Endothelial cell of umbilical vein (primary cell): ENCODE results near the gene CDH23. TPM values are rescaled to one million over a fixed set of nuclear protein-coding genes. Genes with fewer than 3 reads are reported as not detected.

Experiments used
- BruUV-seq: library from RNA; stranded (reverse); fragments of 400-500 nt; replicated peaks from 2 replicates; lab custom pipeline; 2021; lab: Mats Ljungman, UMichigan
- CTCF ChIA-PET: fragments of 300-600, 350-600 bp; sonication (Branson Sonifier 250); formaldehyde crosslinking; loops from one replicate; lab custom pipeline; 2021; ENCODE audit warnings: antibody characterized with exemption, inconsistent platforms; lab: Charles Lee
- POLR2A ChIA-PET: fragments of 300-600, 350-600 bp; sonication (Branson Sonifier 250); formaldehyde crosslinking; loops from one replicate; lab custom pipeline; 2021; ENCODE audit warnings: antibody characterized with exemption, inconsistent platforms; lab: Charles Lee
- DNase-seq: peaks from one replicate; pipeline ENCODE4 v3.0.0-alpha.2; 2011; ENCODE audit warnings: low read depth, low spot score
- FAIRE-seq: peaks from 2 replicates; lab custom pipeline; 2011; peaks lifted over from hg19 to GRCh38; lab: Jason Lieb, UNC
- H2AFZ ChIP-seq: 2 replicates; pipeline ENCODE4 v1.6.0; 2012; ENCODE audit warnings: low read depth, low read length, control low read depth, inconsistent platforms
- H3K27ac ChIP-seq: 2 replicates; pipeline ENCODE4 v1.5.1; 2011; ENCODE audit warnings: low read depth, mild to moderate bottlenecking, control low read depth, low read length, moderate library complexity; ENCODE audit not compliant: insufficient read depth
- H3K27me3 ChIP-seq, 2 experiments: 2 replicates each; pipeline versions ENCODE4 v1.6.0 to v1.6.1; 2011; ENCODE audit warnings: low read length in 2 of 2, mixed read lengths in 1 of 2; ENCODE audit not compliant: control insufficient read depth in 2 of 2, insufficient read depth in 2 of 2
- H3K36me3 ChIP-seq, 2 experiments: 2 replicates in 1 of 2; 3 replicates in 1 of 2; pipeline ENCODE4 v1.5.1; 2011; ENCODE audit warnings: low read length in 2 of 2, mild to moderate bottlenecking in 1 of 2, moderate library complexity in 1 of 2; ENCODE audit not compliant: control insufficient read depth in 2 of 2, insufficient read depth in 2 of 2; ENCODE audit errors: extremely low read depth in 1 of 2
- H3K4me1 ChIP-seq: 3 replicates; pipeline ENCODE4 v1.5.1; 2011; ENCODE audit warnings: mild to moderate bottlenecking, low read length; ENCODE audit not compliant: control insufficient read depth, insufficient read depth; ENCODE audit errors: extremely low read depth
- H3K4me2 ChIP-seq: 2 replicates; pipeline ENCODE4 v1.6.1; 2011; ENCODE audit warnings: low read length, control low read depth, mixed read lengths; ENCODE audit not compliant: insufficient read depth
- H3K4me3 ChIP-seq, 3 experiments: fragments of 200-600 bp in 1 of 3; sonication (generic), shearing (Covaris generic) in 1 of 3; replicated peaks in 1 of 3; 2 replicates each; pipeline ENCODE4 v1.5.1; 2011 to 2016; ENCODE audit warnings: control low read depth in 3 of 3, low read length in 3 of 3, mild to moderate bottlenecking in 2 of 3, inconsistent platforms in 1 of 3, low read depth in 1 of 3, moderate library complexity in 1 of 3; ENCODE audit not compliant: insufficient read depth in 1 of 3
- H3K79me2 ChIP-seq: 2 replicates; pipeline ENCODE4 v1.6.0; 2012; ENCODE audit warnings: low read length, inconsistent platforms; ENCODE audit not compliant: control insufficient read depth, insufficient read depth
- H3K9ac ChIP-seq: replicated peaks from 2 replicates; pipeline ENCODE3; 2011; ENCODE audit warnings: low read length, control low read depth; ENCODE audit not compliant: insufficient read depth; ENCODE audit errors: extremely low read depth
- H3K9me1 ChIP-seq: replicated peaks from 3 replicates; pipeline ENCODE4 v1.6.0; 2011; ENCODE audit warnings: mild to moderate bottlenecking, low read length; ENCODE audit not compliant: control insufficient read depth, insufficient read depth; ENCODE audit errors: extremely low read depth
- H3K9me3 ChIP-seq: replicated peaks from 2 replicates; pipeline ENCODE4 v1.5.1; 2012; ENCODE audit warnings: low read length, inconsistent platforms; ENCODE audit not compliant: control insufficient read depth, insufficient read depth
- H4K20me1 ChIP-seq: replicated peaks from 2 replicates; pipeline ENCODE3; 2011; ENCODE audit warnings: mild to moderate bottlenecking, low read length; ENCODE audit not compliant: control insufficient read depth, insufficient read depth; ENCODE audit errors: extremely low read depth
- CTCF ChIP-seq, 2 donors: IDR thresholded peaks; 1 replicate in 1 of 2; 2 replicates in 1 of 2; pipeline ENCODE4 v1.5.1; 2011; ENCODE audit warnings: low read length in 2 of 2, mild to moderate bottlenecking in 2 of 2, moderate library complexity in 2 of 2, control low read depth in 1 of 2, inconsistent platforms in 1 of 2, low read depth in 1 of 2; ENCODE audit not compliant: insufficient read depth in 1 of 2; ENCODE audit errors: extremely low read depth in 1 of 2
- EZH2 ChIP-seq: IDR thresholded peaks from 2 replicates; pipeline ENCODE4 v1.6.1; 2012; ENCODE audit warnings: borderline replicate concordance, low read depth, mild to moderate bottlenecking, moderate library complexity, low read length, inconsistent platforms; ENCODE audit not compliant: severe bottlenecking
- FOS ChIP-seq: IDR thresholded peaks from 2 replicates; pipeline ENCODE4 v1.6.1; 2011; ENCODE audit warnings: mild to moderate bottlenecking, low read length, moderate library complexity, borderline replicate concordance; ENCODE audit not compliant: insufficient read depth
- GATA2 ChIP-seq: IDR thresholded peaks from 2 replicates; pipeline ENCODE4 v1.7.0; 2011; ENCODE audit warnings: low read depth, mild to moderate bottlenecking, moderate library complexity, mixed read lengths, low read length; ENCODE audit not compliant: insufficient read length, insufficient read depth
- JUN ChIP-seq: IDR thresholded peaks from 2 replicates; pipeline ENCODE4 v1.6.1; 2011; ENCODE audit warnings: borderline replicate concordance, low read depth; ENCODE audit not compliant: insufficient read length, insufficient read depth
- MAX ChIP-seq: IDR thresholded peaks from 2 replicates; pipeline ENCODE4 v1.6.1; 2011; ENCODE audit not compliant: insufficient read depth, insufficient read length
- MYC ChIP-seq: IDR thresholded peaks from one replicate; pipeline ENCODE4 v1.6.1; 2011; ENCODE audit warnings: mild to moderate bottlenecking, low read depth, low read length
- POLR2A ChIP-seq: IDR thresholded peaks from 2 replicates; pipeline ENCODE4 v1.6.1; 2012; ENCODE audit warnings: low read depth, mild to moderate bottlenecking, control low read depth, low read length
- POLR2AphosphoS5 ChIP-seq: IDR thresholded peaks from 2 replicates; pipeline ENCODE4 v1.6.1; 2012; ENCODE audit warnings: low read depth, mild to moderate bottlenecking, control low read depth, low read length, moderate library complexity; ENCODE audit not compliant: insufficient read depth
- dilution Hi-C: fragments of 300-500 bp; cut with MboI; formaldehyde crosslinking; loops from one replicate; pipeline ENCODE4 v1.15.0; 2019; ENCODE audit warnings: low sequenced_read_pairs; ENCODE audit not compliant: extremely low pct_ligation_motif_present
- intact Hi-C: fragments of 100-400 bp; cut with micrococcal nuclease; formaldehyde crosslinking; loops from one replicate; pipeline ENCODE4 v1.10.0; 2022
- polyA plus RNA-seq, 4 experiments: library from polyadenylated mRNA; depleted of rRNA in 3 of 4; stranded (reverse) in 3 of 4; unstranded in 1 of 4; fragments of >200 nt; gene quantifications; 2 replicates each; pipeline versions ENCODE4 v1.2.1 to v1.2.3, GENCODE V29; 2011 to 2012; ENCODE audit warnings: missing spikeins in 1 of 4
- total RNA-seq: library from RNA; stranded (reverse); gene quantifications from 2 replicates; pipeline ENCODE4 v1.2.3, GENCODE V29; 2021

Gene CDH23
- total and polyA plus RNA-seq, 2 donors (not counting 3 experiments of a cell fraction or from before 2014, with no cell fraction given) = not detected

GRCh38 chr10:71573562-71574518 is 177.1 kb downstream of the CDH23 start:
- POLR2A ChIA-PET = no interaction called here

More at GRCh38 chr10:71573562-71574518, 177.1 kb downstream of the CDH23 start:
- FAIRE-seq = no peak
- intact Hi-C loops (no loop called here), dilution Hi-C loops (no loop called here)
- Histone ChIP-seq H3K27me3 (no peaks in the 10 kb centered on the region), H4K20me1 (no peaks in the 10 kb centered on the region), H2AFZ (no peak overlapping the region), H3K4me1 (no peaks in the 10 kb centered on the region), H3K9ac (no peak overlapping the region), H3K4me2 (no peak overlapping the region), H3K4me3 (no peak overlapping the region), H3K79me2 (no peaks in the 10 kb centered on the region), H3K9me1 (no peaks in the 10 kb centered on the region), H3K36me3 (no peaks in the 10 kb centered on the region), H3K27ac (no peak overlapping the region), H3K9me3 (no peaks in the 10 kb centered on the region)
- BruUV-seq = no TSS peak
- no peak for TF ChIP-seq FOS
- no peak for TF ChIP-seq POLR2AphosphoS5
- TF ChIP-seq JUN = no peak
- TF ChIP-seq POLR2A = no peak
- no peak for TF ChIP-seq GATA2
- no peak for TF ChIP-seq MYC
- no peak for TF ChIP-seq CTCF (IDR thresholded peaks at IDR 0.05; ENCODE audit: extremely low read depth in 1 of 2, insufficient read depth in 1 of 2, low read depth in 1 of 2, low read length in 2 of 2)
- TF ChIP-seq EZH2 = no peak
- no peak for TF ChIP-seq MAX
- CTCF ChIA-PET = interaction anchor here (1.0 to 7.5 kb wide), 4 partner anchors 87 to 255 kb away, joined by 3 to 80 read pairs (median 31); partner anchors contain the start of gene SLC29A3
- DNase-seq = no peak
